Measurements from ENCODE around the gene CALM3. TPM values are rescaled to one million over a fixed set of nuclear protein-coding genes. Genes with fewer than 3 reads are reported as not detected.

The CALM3 gene
- total RNA-seq, 1 experiment from 2014 or later, result 343 TPM

DNA sequence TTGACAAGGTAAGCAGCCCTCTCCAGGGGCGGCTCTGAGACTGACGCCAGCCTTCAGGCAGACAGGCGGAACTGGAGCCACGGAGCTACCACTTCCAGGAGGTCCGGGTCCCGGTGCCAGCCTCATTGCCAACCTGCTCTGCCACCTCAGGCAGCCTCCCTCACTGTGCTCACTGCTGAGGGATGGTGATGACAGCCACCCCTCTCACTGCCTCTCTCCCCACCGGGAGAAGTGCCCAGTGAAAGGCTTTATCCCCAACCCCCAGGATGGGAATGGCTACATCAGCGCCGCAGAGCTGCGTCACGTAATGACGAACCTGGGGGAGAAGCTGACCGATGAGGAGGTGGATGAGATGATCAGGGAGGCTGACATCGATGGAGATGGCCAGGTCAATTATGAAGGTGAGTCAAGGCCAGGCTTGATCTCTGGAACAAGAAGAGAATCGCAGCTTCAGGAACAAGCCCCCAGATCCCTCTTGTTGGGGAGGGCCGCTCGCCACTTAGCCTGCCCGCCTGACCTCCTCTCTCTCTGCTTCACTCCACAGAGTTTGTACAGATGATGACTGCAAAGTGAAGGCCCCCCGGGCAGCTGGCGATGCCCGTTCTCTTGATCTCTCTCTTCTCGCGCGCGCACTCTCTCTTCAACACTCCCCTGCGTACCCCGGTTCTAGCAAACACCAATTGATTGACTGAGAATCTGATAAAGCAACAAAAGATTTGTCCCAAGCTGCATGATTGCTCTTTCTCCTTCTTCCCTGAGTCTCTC, 7.6 kb downstream of the CALM3 start:
- Mint-ChIP-seq H3K27me3 (ENCODE audit: low read depth) (no peaks in the 10 kb centered on the region), H3K36me3 (ENCODE audit: insufficient read depth in 1 of 3, low read depth in 3 of 3) (peaks cover 28 to 52% (median 50%) of the 10 kb centered on the region in 3 experiments; a peak in 6 of 7 replicates), H3K27ac (peak overlapping the region in 1 of 3 experiments; percentile 8; a peak in 1 of 7 replicates), H3K4me3 (no peak overlapping the region), H3K4me1 (peaks cover under 1 to 12% of the 10 kb centered on the region in 2 experiments; a peak in 3 of 4 replicates), H3K9me3 (no peaks in the 10 kb centered on the region)
- Histone ChIP-seq H3T11ph (ENCODE audit: low read length) (no peak overlapping the region), H2BK15ac (ENCODE audit: low read depth, low read length) (no peak overlapping the region), H3K79me2 (ENCODE audit: insufficient read depth, low read length) (no peaks in the 10 kb centered on the region; the same call in 1 of the 2 replicates), H3K9me3 (ENCODE audit: control insufficient read depth, low read depth, low read length) (no peaks in the 10 kb centered on the region), H3K23me2 (ENCODE audit: insufficient read length, low read depth, low read length, poor library complexity, severe bottlenecking) (no peaks in the 10 kb centered on the region), H3K4me1 (ENCODE audit: insufficient read depth, low read length) (no peaks in the 10 kb centered on the region), H2BK12ac (ENCODE audit: insufficient read length, low read depth, low read length) (no peak overlapping the region), H3K9ac (ENCODE audit: extremely low read depth, insufficient read length, low read length) (no peak overlapping the region), H4K5ac (ENCODE audit: insufficient read length, low read depth, low read length) (no peak overlapping the region), H4K91ac (ENCODE audit: insufficient read length, low read depth, low read length) (no peak overlapping the region), H3K79me1 (ENCODE audit: insufficient read depth, low read depth, low read length, poor library complexity, severe bottlenecking) (peaks cover 4% of the 10 kb centered on the region), H3K4me2 (ENCODE audit: insufficient read depth, insufficient read length, low read length) (no peak overlapping the region), H3K56ac (ENCODE audit: insufficient read length, low read depth, low read length) (no peak overlapping the region), H2BK120ac (ENCODE audit: low read depth, low read length, poor library complexity, severe bottlenecking) (no peak overlapping the region), H3K27me3 (ENCODE audit: insufficient read depth, low read length) (no peaks in the 10 kb centered on the region), H3K18ac (ENCODE audit: insufficient read length, low read depth, low read length) (no peak overlapping the region), H3K27ac (ENCODE audit: insufficient read length, low read depth, low read length) (no peak overlapping the region), H3K14ac (ENCODE audit: insufficient read depth, low read length) (no peak overlapping the region; the same call in 1 of the 2 replicates), H2BK20ac (ENCODE audit: low read depth, low read length, poor library complexity, severe bottlenecking) (no peak overlapping the region), H3K4ac (ENCODE audit: low read depth, low read length) (no peak overlapping the region), H4K8ac (replicated peaks; ENCODE audit: insufficient read length, low read depth, low read length) (no peak overlapping the region), H2AK5ac (ENCODE audit: insufficient read length, low read length) (no peak overlapping the region), H2AFZ (ENCODE audit: low read length) (no peak overlapping the region), H3K23ac (ENCODE audit: insufficient read length, low read depth, low read length) (no peak overlapping the region), H4K20me1 (ENCODE audit: control insufficient read depth, insufficient read depth, insufficient read length) (no peaks in the 10 kb centered on the region), H2BK5ac (ENCODE audit: insufficient read length, low read length) (no peak overlapping the region)
- no peak for TF ChIP-seq CTCF (conservative IDR thresholded peaks at IDR 0.05)
- DNase-seq, result no peak
- WGBS (ENCODE audit: extremely low coverage, insufficient read length, low lambda C conversion rate), result no CpG with 5 or more reads among the region's 27 CpGs

Measured in H9 (cell line).